Activated CD8-positive, alpha-beta memory T cell treated with anti-CD3 and anti-CD28 coated beads, Interleukin-2, amount 50 U/mL, for 4 hours (primary cell): ENCODE data around the gene SLAIN1.

Source experiments
- DNase-seq: peaks from one replicate; pipeline ENCODE4 v3.0.0-alpha.2; 2020

SLAIN1 gene

DNA sequence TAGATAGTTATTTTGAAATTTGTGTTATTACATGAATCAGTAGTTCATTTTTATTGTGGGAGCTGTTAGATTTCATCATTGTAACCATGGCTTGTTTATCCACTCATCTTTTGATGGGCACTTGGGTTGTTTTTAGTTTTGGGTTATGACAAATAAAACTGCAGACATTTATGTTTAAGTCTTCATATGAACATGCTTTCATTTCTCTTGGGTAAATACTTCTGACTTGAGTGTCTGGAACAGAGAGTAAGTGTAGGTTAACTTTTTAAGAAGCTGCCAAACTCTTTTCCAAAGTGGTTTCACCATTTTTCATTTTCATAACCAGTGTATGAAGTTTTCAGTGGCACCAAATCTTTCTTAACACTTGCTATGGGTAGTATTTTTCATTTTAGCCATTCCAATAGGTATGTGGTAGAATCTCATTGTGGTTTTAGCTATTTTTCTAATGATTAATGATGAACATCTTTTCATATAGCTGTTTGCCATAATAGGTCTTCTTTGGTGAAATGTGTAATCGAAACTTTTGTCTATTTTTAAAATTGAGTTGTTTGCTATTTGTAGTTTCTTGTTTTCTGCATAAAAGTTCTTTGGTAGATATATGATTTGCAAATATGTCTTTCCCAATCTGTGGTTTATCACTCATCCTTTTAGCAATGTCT is 17.9 kb downstream of the SLAIN1 start:
- DNase-seq, result no peak

DNA sequence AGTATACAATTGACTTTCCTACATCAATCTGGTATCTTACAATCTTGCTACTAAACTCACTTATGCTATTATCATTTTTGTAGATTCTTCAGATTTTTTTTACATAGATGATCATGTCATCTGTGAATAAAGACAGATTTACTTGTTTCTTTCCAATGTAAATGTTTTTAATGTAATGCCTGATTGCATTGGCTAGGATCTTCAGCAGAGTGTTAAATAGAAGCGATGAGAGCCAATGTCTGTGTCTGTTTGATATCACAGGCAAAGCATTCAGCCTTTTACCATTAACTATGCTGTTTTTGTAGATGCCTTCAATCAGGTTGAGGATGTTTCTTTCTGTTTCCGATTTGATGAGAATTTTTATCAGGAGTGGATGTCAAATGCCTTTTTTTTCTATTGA is 19.2 kb downstream of the SLAIN1 start:
- no peak for DNase-seq

DNA sequence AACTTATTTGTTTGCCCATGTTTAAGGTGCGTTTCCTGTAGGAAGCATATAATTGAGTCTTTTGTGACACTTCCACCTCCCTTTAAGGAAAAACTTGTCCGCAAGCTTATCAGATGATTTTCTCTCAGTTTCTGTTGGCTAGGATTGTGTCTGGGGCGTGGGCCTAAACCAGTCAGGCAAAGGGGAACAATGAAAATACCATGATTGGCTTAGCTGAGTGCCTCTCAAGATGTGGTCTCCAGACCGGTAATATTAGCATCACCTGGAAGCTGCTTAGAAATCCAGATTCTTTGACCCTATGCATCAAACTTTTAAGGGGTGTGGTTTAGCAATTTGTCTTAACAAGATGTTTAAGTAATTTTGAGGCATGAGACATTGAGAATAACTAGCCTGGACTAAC is 20.0 kb downstream of the SLAIN1 start:
- DNase-seq, result no peak

DNA sequence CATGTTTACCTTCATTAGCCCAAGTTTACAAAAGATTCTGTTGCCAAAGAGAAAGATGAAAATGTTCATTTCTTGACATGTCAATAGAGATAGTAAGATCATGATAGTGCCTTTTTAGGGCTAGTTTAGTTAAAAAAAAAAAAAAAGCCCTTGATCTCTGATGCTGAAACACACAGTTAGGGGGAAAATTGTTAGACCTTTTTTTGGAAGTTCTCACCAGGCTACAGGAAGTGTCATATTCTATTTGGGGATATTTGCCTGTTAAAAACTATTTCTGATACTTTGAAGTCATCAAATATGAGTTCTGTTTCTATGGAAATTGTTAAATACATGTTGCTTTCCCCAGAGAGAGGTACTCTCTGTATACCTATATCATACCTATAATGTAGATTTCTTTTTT is 21.6 kb downstream of the SLAIN1 start:
- DNase-seq, result no peak

DNA sequence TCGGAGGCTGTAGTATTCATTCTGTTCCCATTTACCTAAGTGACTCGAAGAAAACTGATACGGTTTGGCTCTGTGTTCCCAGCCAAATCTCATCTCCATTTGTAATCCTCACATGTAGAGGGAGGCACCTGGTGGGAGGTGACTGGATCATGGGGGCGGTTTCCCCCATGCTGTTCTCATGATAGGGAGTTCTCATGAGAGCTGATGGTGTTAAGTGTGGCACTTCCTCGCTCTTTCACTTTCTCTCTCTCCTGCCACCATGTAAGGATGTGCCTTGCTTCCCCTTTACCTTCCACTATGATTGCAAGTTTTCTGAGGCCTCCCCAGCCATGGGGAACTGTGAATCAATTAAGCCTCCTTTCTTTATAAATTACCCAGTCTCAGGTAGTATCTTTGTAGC is 23.5 kb downstream of the SLAIN1 start:
- DNase-seq, result no peak

DNA sequence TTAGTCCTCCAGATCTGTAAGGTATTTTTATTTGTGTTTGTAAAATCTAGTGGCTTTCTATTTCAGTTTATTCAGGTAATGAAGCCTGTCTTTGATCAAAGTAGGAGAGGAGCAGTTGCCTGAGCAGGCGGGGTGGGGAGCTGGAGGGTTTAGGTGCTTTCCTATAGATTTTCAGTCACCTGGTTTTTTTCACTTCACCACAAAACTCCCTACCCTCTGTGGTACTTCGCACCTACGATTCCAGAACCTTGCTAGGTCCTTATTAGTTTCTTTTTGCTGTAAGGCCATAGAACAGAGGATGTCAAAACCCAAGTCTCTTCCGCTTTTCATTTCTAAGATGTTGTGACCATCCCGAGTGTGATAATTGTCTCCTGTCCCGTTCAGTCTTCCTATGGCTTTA is 26.6 kb downstream of the SLAIN1 start:
- DNase-seq, result no peak

DNA sequence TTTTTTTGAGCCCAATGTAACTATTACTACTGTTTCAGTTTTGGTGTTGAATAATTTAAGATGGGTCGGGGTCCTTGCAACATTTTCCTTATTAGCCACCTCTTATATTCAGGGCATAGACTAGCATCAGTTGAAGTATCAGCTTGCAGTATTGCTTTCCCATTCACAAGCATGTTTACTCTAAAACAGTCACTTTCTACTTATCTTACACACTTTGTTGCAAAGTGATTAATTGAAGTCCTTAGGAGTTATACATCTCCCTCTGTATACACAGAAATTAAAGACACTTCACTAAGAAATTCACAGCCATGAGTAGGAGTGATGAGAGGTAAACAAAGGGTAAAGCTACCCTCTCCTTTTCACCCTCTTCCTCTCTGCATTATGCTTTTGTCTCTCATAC is 27.6 kb downstream of the SLAIN1 start:
- no peak for DNase-seq

DNA sequence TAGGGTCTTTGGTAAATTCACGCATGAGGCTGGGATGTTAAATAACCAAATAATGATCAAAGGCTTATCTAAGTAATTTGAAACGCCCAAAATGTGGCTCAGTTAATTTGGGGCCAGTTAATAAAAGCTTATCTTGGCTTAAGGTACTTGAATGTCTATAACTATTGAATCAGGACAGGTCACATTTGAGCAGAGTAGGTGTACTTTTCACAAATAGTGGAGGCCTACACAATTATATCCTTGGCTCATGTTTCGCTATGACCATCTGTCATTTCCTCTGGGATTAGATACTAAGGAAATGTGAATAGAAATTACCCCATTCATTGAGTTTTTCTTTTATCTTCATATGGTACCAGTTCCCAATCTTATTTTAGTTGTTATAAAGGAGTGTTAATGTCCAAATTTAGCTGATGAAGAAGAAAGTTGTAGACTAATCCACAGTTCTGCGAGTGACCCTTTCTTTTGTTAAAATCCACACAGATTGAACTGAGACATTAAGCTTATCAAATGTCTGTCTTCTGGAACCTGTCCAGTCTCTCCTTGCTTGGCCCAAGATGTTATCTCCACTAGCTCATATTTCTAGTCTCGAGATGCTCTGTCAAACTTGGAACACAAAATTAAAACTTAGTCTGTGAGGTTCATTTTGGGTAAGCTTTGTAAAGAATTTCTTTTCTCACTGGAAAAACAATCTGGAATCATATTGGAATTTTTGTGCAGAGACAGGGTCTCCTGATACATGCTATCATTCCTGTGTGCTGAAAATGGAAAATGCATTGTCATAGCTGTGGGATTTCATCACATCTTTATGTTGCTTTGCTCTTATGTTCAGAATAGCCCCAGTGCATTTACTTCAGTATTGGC is 31.0 kb downstream of the SLAIN1 start:
- DNase-seq, result no peak

DNA sequence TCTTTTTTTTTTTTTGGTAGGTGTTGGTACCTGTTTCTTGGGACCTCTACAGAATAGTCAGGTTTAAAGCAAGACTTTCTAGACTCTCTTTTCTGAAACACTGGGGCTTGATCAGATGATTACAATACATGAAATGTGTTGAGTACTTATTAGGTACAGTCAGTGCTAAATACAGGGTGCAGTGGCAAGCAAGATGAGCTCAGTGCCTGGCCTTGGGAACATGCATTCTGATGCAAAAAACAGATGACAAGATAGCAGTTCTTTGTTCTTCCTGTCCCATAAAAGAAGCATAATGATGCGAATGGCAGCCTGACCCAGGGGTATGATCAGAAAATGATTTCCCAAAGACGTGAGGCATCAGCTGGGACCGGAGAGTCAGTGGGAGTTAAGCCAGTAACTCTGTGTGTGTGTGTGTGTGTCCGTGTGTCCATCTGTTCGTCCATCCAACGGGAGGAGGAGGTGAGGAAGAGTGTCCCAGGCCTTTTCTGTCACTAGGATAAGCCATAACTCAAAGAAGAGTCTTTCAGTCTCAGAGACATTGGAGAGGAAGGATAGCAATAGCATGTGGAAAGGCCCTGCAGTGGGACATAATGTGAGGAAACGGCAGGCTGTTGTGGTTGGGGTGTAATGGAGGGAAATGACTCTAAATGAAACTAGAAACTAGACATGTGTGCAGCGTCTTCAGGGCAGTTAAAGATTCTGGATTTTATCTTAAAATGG is 32.2 kb downstream of the SLAIN1 start:
- no peak for DNase-seq

DNA sequence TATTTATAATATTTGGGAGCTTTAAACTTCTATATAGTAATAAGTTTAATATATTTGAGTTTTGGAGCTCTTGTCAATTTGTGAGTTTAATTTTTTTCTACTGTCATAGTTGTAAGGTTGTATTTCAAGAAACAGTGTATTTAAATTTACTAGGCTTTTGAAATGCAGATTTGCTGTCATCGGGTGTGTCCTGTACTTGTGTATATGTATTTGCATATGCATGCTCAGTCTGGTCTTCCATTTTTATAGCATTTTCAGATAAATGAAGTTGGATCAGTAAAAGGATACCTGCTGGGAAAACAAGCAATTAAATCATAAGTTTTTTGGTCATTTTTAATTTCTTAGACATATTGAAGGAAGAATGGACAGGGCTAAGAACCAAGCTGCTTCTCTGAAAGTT is 33.1 kb downstream of the SLAIN1 start:
- no peak for DNase-seq

DNA sequence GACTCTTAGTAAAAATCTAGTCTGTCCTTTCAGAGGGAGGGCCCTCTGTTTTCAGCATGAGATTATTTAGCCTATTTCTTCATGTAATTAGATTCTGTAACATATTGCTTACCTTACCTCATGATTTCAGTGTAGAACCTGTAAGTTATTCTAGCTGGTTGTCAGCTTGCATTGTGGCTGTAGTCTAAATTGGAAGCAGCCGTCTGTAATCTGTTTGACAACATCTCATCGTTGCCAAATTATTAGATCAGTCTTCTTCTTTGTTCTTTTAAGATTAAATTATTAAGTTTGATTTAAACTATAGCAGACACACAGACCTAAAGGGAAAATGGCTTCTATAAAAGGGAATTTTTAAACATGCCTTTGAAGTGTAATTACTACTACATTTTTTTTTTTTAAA is 34.8 kb downstream of the SLAIN1 start:
- DNase-seq, result no peak

DNA sequence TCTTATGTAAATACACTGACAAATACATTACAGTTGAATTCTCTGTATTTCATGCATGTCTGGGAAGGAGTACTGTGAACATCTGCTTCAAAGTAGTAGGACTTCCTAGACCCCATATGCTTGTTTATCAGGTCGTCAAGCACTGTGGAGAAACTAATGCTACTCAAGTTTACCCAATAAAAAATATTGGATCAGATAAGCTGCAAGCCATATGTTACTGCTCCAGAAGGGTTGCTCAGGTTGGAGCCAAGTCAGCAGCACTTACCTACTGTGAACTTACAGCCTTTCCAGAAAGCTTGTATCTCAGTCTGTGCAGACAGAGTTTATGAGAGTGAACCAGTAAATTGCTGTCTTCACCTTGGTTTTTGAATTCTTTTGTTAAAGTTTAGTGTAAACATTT is 36.2 kb downstream of the SLAIN1 start:
- DNase-seq, result no peak

DNA sequence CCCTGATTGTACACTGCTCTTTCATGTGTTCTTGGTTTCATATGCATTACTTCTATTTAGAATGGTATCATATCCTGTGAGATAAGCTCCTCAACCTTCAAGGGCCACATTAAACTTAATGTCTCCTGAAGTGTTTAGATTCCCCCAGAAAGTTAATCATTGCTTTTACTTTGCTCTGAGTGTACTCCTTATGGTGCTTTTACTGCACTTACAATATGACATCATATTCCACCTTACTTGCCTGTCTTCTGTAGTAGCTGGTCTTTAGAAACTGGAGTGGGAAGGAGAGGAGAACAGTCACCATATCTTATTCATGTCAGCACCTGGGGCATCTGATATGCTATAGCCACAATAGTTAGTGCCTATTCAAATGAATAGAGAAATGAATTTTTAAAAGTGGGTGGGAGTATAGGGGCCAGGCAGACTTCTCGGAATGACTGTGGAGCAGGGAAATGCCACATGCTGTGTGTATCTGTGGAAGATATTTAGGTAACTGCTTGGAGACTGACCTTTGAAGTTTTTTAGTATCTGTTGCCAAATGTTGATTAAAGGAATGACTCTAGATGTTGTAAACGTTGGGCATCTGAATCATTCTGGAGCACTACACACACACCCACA is 40.2 kb downstream of the SLAIN1 start:
- no peak for DNase-seq

DNA sequence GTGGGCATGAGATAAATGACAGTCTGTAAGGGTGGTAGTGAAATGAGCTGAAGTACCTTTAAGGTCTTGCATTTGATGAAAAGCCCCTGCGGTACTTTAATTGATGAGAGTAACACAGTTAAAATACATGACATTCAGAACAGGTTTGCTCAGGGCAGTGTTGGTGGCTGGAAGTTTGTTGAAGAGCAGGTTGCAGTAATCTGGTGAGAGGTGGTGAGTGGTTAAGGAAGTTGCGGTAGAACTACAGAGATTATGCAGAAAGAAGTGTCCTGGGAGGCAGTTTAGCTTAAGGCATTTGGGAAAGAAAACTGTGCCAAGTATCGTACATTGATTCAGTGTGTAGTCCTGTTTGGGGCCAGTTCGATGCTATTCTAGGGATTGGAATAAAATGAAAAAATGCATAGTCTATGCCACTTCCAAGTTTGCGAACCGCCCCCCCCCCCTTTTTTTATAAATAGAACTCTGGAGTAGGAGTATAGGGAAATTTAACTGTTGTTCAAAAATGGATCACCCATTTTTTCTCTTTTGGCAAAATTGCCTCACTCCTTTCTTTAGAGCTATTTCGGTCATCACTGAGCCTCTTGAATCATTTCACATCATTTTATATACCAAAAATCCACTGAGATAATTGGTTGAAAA is 42.7 kb downstream of the SLAIN1 start:
- no peak for DNase-seq

DNA sequence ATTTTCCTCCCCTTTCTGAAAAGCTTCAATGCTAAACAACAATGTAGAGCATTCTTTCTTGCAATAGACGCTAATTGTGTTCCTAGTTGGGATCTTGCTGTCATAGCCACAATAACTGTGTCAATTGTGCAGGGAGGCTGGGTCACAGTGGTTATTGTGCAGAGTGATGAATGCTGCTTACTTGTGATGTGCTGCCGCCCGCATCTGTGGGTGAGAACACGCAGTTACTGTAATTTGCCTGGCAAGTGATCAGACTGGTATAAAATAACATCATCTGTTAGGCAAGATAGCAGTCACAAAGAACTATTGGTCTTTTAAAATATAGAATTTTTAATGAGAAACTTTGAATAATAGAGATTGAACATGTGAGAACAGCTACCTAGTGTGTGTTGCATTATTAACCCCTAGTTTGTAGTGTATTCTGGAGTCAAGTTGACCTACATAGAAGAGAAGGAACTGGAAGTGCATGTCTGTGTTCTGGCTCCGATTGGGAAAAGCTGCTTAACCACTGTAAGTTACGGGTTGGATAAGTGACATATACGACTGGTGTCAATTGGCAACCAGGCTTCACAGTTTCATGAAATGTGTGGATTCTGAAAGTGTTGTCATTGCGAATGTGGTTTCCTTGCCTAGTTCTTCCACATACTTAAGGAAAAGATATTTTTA is 43.6 kb downstream of the SLAIN1 start:
- DNase-seq, result no peak

DNA sequence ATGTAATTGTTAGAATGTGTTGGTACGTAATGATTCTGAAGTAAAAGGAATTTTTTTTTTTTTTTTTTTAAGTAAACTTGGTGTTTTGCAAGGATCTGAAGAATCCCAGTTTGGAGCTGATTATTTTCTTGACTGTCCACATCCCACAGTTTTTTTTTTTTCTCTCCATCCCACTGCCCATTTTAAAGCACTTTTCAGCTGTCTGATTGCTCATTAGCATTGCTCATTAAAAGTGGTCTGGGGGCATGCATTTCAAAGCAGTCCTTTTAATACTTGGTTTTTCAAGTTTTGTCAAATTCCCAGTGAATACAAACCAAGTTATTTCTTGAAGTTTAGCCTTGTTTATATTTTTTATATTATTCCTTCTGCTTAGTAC is 44.1 kb downstream of the SLAIN1 start:
- no peak for DNase-seq

DNA sequence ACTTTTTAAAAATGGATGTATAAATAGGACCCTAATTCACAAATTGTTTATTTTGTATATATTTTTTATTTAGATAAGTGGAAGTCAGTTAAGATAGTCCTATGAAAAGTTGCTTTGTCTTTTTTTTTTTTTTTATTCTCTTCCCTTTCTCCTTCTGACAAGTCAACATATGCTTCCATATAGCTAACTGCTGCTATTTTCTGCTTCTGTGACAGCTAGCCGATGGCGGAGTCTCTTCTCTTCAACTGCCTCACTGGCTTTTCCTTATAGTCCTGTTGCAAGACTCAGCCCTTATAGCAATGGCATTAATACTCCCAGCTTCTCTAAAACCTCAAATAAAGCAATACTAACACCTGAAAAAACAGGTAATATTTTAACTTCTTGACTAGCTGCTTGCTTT is 45.3 kb downstream of the SLAIN1 start:
- DNase-seq, result no peak

DNA sequence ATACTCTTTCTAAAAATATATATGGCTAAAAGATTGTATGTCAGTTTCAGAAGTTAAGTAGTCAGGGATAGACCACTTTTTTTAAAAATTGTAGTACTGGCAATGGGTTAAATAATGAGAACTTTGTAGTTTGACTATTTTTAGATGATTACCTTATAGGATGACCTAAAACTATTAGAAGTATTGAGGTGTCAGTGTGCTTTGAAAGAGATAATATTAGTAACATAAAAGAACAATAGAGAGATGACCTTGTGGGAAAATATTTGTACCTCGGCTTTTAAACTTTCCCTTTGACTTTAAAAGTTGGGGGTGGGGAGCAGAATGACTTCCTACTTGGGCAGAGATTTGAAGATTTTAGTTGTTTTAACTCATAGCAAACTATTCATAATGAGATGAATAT is 48.3 kb downstream of the SLAIN1 start:
- no peak for DNase-seq

DNA sequence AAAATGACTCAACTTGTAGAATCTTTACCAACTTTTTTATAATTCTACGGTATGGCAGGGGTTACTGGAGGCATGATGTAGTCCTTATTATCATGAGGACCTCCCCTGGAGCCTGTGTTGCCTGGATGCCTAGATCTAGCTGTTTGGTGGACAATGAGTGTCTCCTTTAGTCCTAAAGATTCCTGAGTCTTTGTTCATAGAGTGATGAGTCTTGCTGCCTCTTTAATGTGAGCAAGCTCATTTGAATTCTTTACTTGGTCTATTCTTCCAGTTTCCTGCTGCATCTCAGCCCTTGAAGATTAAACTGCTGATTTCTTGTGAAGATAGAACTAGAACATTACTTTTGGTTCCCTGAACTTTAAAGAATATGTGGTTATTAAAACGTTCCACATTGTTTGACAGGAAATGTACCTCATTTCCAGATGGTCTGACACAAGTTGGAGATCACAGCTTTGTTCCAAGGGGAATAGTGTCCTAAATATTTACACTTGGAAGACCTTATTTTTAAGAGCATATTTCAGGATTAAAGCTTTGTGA is 51.9 kb downstream of the SLAIN1 start:
- DNase-seq, result no peak

DNA sequence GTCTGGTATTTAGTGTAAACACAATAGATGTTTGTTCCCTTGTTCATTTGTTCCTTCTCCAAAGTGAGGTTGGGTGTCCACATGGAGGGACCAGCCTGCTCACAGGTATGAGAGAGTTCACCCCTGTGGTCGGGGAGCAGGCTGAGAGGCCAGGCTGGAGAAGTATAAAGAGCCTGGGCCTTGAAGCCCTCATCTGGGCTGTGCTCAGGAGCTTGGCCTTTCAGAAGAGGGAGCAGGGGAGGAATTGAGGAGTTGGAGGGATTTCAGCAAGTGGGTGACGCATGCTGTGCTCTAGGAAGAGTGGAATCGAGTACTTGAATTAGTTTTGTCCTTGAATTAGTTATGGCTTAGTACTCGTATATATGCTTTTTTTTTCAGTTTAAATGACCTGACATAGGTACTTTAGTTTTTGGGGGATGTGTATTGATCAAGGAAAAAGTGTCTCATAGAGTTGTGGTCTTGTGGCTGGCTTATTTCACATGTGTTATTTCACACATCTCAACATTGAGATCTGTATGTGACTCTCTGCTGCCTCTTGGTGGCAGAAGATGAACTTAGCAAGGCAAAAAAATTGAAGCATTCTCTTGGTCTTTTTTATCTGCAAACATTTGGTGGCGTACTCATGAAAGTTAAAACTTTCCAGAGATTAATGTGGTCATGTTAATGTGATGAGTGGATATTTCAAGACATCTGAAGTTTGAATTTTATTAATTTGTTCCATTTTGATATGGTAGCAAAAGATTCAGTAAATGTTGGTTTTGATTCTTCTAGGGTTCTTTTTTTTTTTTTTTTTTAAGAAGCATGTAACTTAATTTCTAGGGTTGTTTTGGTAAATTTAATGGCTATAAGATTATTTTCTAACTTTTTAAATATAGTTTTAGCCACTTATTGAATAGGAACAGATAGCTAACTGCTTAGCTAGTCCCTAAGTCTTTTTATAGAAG is 54.3 kb downstream of the SLAIN1 start:
- peak; percentile 30 for DNase-seq

DNA sequence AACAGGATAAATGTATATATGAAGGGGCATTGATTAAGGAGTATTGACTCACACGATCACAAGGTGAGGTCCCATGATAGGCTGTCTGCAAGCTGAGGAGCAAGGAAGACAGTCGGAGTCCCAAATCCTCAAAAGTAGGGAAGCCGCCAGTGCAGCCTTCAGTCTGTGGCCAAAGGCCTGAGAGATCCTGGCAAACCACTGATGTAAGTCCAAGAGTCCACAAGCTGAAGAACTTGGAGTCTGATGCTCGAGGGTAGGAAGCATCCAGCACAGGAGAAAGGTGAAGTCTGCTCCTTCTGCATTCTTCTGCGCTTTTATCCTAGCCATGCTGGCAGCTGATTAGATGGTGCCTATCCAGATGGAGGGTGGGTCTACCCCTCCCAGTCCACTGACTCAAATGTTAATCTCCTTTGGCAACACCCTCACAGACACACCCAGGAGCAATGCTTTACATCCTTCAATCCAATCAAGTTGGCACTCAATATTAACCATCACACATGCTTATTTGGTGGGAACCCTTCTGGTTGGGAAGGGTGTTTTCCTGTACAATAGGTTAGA is 55.1 kb downstream of the SLAIN1 start:
- no peak for DNase-seq
